Measurements from ENCODE around the gene TM9SF3.
A peak's percentile ranks its signal among the peaks of the same experiment; 100 is the strongest.

TM9SF3 gene

DNA sequence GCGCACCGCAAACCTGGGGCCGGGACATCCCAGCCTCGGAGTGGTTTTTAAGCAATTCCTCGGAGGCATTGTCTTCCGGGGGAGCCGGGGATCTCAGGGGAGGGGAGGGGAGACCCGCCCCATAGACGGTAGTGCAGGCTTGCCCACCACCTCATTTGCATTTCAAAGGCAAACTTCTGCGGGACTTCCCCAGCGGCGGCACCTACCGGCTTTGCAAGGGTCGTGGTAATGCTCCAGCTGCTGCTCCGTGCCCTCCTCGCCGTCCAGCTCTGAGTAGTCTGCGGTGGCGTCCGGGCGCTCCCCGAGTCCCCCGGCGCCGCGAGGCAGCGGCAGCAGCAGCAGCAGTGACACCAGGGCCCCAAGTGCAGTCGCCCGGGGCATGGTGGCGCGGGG, 73.5 kb downstream of the TM9SF3 start:
- DNase-seq (ENCODE audit: low read depth in 2 of 3, low spot score in 1 of 3): peak in 1 of 3 donors; percentile 14

GRCh38 chr10:96512524-96513304, 74.1 kb downstream of the TM9SF3 start:
- no peak for DNase-seq (ENCODE audit: low read depth in 2 of 3, low spot score in 1 of 3)

DNA sequence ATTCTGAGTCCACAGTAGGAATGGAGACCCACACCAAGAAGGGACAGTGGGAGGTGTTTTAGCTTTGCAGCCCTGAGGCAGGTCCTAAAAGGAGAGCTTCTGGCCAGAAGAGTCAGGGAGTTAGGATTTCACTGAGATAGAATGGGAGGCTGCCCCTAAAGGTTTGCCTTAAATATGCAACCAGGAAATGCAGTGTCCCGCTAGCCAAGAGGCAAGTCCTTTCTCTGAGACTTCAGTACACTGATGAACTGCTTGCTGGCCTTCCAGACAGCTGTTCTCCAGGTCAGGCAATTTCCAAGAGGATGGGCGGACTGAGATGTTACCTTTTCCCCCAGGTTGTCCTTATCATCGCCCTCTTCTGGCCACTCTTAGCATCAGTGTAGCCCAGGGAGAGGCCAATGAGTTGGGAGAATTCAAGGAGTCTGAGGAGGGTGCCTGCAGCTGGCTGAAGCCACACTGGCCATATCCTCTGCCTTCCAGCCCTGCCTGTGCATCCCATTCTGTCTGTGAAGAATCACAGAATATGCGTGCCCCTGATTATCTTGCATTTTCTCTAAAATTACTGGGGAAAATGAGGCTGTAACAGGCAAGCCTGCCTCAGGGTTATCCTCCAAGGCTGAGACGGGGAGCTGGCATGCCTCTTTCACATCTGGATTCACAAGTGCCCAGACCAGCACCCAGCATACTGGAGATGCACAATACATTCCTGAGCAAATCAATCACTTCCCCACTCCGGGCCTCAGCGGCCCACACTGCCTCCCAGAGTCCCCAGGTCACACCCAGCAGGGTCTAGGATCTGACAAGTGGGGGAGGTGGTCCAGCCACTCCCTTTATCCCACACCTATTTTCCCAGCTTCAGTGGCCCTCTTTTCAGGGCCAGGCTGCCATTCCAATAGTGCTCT, 75.5 kb downstream of the TM9SF3 start:
- DNase-seq (ENCODE audit: low read depth in 2 of 3, low spot score in 1 of 3): peak in 1 of 3 donors; percentile 33

GRCh38 chr10:96509017-96509641, 77.7 kb downstream of the TM9SF3 start:
- DNase-seq (ENCODE audit: low read depth in 2 of 3, low spot score in 1 of 3): no peak

GRCh38 chr10:96507044-96507443, 79.8 kb downstream of the TM9SF3 start:
- DNase-seq (ENCODE audit: low read depth in 2 of 3, low spot score in 1 of 3): no peak

DNA sequence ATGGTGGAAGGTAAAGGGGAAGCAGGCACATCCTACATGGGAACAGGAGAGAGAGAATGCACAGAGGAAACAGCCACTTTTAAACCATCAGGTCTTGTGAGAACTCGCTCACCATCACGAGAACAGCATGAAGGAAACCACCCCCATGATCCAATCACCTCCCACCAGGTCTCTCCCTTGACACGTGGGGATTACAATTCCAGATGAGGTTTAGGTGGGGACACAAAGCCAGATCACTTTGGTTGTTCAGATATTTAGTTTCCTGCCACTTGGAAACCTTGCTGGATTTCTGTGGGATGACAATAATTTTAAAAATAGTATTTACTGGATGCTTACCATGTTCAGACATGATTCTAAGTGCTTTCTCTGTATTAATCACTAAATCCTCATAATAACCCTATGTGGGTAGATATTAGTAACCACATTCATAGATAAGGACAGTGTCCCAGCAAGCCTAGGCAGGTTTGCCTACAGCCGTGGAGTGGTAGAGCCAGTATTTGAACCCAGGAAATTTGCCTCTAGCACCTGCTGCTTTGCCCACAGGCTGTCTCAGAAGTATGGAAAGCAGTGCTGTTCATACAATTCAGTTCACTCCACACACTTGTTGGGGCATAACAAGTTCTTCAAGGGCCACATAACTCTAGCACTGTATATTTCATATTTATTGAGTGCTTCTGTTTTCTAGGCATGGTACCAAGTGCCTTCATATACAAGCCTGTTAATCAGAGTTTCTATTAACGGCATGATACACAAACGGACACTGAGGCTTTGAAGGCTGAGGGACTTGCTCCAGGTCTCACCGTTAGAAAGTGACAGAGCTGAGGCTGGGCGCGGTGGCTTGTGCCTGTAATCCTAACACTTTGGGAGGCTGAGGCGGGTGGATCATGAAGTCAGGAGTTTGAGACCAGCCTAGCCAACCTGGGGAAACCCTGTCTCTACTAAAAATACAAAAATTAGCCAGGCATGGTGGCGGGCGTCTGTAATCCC, 81.4 kb downstream of the TM9SF3 start:
- no peak for DNase-seq (ENCODE audit: low read depth in 2 of 3, low spot score in 1 of 3)

DNA sequence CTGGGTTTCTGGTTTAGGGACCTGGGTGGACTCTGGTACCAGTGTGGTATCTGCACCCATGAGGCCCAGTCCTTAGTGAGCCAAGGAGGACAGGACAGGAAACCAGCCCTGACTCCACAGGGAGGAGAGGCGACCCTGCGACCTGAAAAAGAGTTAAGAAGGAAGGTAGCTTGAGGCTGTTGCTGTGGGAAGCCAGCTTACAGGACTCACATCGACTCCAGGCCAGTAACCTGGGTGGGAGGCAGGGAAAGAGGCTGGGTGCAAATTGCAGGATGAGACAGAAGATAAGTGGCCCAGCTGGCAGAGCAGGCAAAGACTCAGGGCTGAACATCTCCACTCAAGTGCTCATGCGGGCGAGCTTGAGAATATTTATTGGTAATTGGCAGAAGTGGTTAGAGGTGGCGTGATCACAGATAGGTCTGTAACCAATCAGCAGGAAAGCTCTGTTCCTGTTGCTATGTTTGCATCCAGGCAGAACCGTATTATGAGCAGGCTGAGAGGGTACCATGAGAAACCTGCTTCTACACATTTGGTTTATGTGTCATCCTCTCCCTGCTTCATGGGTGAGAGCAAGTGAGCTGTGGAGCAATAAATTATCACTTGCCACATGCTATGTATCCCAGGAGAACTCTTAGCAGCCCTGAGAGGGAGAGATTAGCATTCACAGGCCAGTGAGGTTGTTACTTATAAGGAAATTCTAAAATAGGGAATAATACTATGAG, 84.1 kb downstream of the TM9SF3 start:
- no peak for DNase-seq (ENCODE audit: low read depth in 2 of 3, low spot score in 1 of 3)

DNA sequence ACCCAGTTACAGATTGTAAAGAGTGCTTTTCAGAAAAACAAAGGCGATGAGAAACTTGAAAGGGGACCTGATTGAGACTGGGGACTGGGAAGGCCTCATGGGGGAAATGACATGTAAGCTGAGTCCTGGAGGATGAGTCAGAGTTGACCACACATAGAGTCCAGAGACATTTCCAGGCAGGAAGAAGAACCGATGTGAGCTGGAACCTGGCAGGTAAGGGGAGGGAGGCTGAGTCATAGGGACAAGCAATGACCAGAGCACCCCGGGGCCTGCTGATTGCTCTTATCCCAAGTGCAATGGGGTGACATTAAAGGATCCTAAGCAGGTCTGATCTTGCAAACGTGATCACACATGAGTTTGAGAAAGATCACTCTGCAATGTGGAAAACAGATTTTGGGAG, 84.8 kb downstream of the TM9SF3 start:
- DNase-seq (ENCODE audit: low read depth in 2 of 3, low spot score in 1 of 3): no peak

GRCh38 chr10:96500519-96500918, 86.3 kb downstream of the TM9SF3 start:
- no peak for DNase-seq (ENCODE audit: low read depth in 2 of 3, low spot score in 1 of 3)

DNA sequence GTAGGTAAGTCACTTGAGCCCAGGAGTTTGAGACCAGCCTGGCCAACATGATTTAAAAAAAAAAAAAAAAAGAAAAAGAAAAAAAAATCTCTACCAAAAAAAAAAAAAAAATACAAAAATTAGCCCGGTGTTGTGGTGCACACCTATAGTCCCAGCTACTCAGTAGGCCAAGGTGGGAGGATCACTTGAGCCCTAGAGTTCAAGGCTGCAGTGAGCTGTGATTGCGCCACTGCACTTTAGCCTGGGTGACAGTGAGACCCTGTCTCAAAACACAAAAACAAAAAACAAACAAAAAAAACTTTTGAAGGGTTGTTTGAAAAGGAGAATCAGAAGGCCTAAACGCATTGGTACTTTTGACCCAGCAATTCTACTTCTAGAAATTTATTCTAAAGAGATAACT, 86.8 kb downstream of the TM9SF3 start:
- no peak for DNase-seq (ENCODE audit: low read depth in 2 of 3, low spot score in 1 of 3)

DNA sequence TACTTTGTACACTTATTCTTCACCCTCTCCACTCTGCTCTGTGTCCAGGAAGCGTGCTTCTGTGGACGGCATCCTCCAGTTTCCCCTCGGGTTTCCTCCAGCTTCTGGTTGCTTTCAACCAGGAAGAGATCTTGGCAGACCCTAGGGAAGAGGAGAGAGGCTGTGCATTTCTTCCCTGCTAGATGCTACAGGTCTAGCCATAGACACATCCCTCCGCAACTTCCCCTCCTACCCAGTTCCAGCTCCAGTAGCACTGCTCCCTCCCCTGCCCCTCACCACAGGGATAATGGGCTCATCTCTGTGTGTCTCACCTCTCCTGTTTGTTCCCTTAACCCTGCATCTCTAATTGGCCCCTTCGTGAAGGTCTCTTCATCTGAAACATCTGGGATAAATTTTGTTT, 89.4 kb downstream of the TM9SF3 start:
- DNase-seq (ENCODE audit: low read depth in 2 of 3, low spot score in 1 of 3): no peak

DNA sequence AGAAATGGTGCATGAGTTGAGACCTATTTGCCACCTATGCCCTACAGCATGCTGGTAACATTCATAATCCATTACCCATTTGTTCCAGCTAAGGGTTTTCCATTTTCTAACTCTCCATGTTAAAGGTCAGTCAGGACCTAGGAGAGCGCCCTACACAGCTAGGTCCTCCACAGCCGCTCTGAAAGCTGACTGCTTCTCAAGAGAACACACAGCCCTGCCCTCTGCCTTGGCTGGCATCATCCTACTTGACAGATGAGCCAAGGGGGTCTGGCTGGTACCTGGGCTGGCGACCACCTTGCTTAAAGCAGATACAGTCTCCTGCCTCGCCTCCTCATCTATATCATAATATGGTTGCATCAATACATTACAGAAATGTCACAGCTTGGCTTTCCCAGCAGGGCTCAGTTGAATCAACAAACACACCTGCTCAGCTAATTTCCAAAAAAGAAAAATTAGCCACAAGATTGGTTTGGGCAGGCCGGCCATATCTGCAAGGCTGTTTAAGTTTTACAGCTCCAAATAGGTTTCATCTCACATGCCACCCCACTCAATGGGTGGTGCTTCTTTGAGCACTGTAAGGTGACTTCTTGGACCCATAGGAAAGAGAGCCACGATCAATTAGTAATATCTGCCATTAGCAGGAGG, 90.4 kb downstream of the TM9SF3 start:
- DNase-seq (ENCODE audit: low read depth in 2 of 3, low spot score in 1 of 3): no peak

DNA sequence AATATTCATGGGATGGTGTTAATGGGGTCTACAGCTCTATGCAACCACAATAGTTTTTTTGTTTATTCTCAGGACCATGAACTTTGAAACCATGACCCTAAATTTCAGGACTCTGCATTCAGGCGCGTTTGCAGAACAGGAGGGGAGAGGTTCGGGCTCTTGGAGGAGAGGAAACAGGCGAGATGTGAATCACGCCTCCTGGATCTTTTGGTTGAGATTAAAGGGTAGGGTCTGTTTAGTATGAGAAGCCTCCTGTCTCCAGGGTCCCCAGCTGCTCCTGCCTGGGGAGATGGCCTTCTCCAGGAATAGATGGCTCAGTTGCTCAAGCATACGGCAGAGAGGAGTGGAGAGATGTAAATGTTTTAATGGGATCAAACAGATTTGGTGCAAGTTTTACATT, 91.3 kb downstream of the TM9SF3 start:
- no peak for DNase-seq (ENCODE audit: low read depth in 2 of 3, low spot score in 1 of 3)

GRCh38 chr10:96494694-96495093, 92.1 kb downstream of the TM9SF3 start:
- DNase-seq (ENCODE audit: low read depth in 2 of 3, low spot score in 1 of 3): no peak

DNA sequence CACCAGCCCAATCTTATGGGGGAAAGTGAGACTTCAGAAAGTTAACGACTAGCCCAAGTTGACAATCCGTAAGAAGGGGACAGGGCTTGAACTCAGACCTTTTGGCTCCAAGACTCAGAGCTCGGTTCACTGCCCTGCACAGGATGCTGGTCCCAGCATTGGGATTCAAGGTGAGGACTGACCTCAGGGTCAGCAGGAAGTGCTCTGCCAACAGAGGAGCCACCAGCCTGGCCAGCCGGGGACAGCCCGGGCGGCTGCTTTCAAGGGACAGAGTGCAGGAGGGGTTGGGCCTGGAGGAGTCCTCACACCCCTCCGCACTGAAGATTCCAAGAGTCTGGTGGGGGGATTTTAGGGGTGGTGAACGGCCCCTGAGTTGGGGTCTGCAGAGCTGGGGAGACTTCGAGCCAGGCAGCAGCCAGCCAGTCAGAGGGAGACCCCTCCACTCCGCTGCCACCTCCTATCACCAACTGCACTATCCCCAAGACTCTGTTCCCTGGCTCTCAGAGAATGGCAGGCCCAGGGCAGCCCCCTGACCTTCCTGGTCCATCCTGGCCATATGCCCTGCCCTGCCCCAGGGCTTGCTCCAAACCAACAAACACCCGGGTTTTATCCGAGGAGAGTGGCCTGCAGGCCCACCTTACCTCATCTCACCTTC, 92.8 kb downstream of the TM9SF3 start:
- no peak for DNase-seq (ENCODE audit: low read depth in 2 of 3, low spot score in 1 of 3)

DNA sequence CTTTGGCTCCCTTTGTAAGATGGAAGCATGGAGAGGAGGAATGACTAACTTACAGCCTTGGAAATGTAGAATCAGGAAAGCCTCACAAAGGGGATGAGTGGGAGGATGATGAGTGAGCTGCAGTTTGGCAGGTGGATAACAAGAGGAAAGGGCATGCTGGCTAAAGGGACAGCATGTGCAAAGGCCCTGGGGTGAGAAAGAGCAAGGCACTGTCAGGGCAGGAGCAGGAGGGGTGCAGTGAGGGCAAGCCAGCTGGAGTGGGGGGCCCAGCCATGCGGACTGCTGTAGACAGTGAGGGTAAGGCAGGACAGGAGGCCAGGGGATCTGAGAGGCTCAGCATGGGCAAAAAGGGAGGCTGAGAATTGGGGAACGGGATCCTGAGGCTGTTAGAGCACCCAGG, 93.6 kb downstream of the TM9SF3 start:
- no peak for DNase-seq (ENCODE audit: low read depth in 2 of 3, low spot score in 1 of 3)

- DNase-seq (ENCODE audit: low read depth in 2 of 3, low spot score in 1 of 3): no peak
Observed at GRCh38 chr10:96491303-96491702, 95.5 kb downstream of the TM9SF3 start.

DNA sequence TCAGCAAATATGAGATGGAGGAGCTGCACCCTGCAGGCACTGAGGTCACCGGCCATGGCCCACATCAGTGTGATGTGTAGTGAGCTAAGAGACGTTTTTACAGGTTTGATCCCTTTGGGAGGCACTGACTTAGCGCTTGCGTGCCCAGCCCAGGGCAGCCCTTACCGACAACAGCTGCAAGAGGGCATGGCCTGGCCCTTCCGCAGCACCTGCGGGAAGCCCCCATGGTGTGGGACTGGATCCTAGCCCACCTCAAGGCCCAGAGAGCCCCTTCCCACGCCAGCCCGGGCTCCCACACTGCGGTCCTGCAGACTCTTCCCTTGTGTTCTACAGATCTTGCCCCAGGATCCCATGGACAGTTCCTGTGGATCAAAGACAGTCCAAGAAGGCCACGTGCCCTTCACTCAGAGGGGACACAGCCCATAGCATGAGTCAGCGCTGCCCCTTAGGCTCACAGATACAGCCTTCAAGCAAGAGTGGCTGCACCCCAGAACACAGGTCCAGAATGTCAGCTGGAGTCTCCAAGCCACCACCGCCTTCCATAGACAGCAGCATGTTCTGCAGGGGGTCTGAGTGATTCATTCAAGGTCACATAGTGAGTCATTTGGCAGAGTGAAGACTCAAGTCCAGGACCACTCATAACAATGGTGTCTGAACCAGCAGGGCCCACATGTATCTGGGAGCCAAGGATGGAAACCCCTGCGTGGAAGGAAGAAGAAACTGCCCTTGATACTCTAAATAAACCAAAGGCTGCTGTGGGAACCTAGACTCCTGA, 98.5 kb downstream of the TM9SF3 start:
- no peak for DNase-seq (ENCODE audit: low read depth in 2 of 3, low spot score in 1 of 3)

All from stimulated activated CD4-positive, alpha-beta T cell treated with anti-CD3 and anti-CD28 coated beads, Interleukin-12 subunit alpha, Interleukin-12 subunit beta, amount 100 ng/mL, for 48 hours (primary cell).